ENCODE data around the gene RFK.
"Not testable (repeated sequence)": the region's sequence is repeated elsewhere in the genome, so short reads cannot be mapped to it uniquely, and the experiment has no call there.

Gene RFK

GRCh38 chr9:76394195-76394959 lies at the start of gene RFK:
Gene RFK (minus strand): TSS chr9:76394426. CDS start chr9:76394171, 255 bp downstream.
- Histone ChIP-seq H3K4me3 (peak within 1 kb of the TSS; percentile 99), H3K27ac (peak within 1 kb of the TSS; percentile 84 to 95)
- DNase-seq (ENCODE audit: low spot score) = peak; percentile 97
- TF ChIP-seq CTCF (IDR thresholded peaks at IDR 0.05) = no peak

GRCh38 chr9:76443887-76444286 lies 49.7 kb upstream of the RFK start:
- no peak overlapping the region for H3K27ac ChIP-seq
- TF ChIP-seq CTCF (IDR thresholded peaks at IDR 0.05) = no peak
- DNase-seq (ENCODE audit: low spot score) = no peak
- H3K4me3 ChIP-seq = no peak overlapping the region

- no peak for DNase-seq (ENCODE audit: low spot score)
- Histone ChIP-seq H3K4me3 (no peak overlapping the region), H3K27ac (no peak overlapping the region)
- no peak for TF ChIP-seq CTCF (IDR thresholded peaks at IDR 0.05)
Observed at GRCh38 chr9:76441551-76442322, 47.5 kb upstream of the RFK start.

DNA sequence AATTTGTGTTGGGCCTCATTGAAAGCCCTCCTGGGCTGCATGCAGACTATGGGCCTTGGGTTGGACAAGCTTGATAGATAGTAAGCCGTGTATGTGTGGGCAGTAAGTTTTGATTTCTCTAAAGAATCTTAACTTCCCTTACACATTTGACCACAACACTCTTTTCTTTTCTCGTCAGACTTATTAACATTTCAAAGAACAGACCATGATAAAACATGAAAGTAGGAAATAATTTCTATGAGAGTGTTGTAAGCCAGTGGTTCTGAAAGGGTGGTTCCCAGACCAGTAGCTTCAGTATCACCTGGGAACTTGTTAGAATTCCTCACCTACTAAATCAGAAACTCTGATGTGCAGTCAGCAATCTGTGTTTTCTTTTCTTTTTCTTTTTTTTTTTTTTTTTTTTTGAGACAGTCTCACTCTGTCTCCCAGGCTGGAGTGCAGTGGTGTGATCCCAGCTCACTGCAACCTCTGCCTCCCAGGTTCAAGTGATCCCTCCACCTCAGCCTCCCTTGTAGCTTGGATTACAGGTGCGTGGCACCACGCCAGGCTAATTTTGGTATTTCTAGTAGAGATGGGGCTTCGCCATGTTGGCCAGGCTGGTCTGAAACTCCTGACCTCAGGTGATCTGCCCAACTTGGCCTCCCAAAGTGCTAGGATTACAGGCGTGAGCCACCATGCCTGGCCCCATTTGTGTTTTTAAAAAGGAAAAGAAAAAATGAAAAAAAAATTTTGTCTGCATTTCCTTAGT lies 44.8 kb upstream of the RFK start:
- H3K27ac ChIP-seq = no peak overlapping the region
- no peak for DNase-seq (ENCODE audit: low spot score)
- H3K4me3 ChIP-seq = no peak overlapping the region
- no peak for TF ChIP-seq CTCF (IDR thresholded peaks at IDR 0.05)

DNA sequence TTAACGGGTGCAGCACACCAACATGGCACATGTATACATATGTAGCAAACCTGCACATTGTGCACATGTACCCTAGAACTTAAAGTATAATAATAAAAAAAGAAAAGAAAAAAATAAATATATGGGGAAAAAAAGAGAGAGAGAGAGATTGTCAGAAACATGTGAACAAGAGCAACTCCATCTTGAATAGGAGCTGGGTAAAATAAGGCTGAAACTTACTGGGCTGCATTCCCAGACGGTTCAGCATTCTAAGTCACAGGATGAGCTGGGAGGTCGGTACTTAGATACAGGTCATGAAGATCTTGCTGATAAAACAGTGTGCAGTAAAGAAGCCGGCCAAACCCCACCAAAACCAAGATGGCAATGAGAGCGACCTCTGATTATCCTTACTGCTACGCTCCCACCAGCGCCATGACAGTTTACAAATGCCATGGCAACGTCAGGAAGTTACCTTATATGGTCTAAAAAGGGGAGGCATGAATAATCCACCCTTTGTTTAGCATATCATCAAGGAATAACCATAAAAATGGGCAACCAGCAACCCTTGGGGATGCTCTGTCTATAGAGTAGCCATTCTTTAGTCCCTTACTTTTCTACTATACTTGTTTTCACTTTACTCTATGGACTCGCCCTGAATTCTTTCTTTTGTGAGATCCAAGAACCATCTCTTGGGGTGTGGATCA lies 42.9 kb upstream of the RFK start:
- not testable (repeated sequence) for H3K27ac ChIP-seq; DNase-seq (ENCODE audit: low spot score); H3K4me3 ChIP-seq

DNA sequence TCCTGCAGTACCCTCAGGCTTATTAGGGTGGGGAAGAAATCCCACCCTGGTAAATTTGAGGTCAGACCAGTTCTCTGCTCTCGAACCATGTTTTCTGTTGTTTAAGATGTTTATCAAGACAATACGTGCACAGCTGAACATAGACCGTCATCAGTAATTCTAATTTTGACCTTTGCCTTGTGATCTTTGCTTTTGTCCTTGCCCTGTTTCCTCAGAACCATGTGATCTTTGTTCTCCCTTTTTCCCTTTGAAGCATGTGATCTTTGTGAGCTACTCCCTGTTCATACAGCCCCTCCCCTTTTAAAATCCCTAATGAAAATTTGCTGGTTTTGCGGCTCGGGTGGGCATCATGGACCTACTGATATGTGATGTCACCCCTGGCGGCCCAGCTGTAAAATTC lies 40.7 kb upstream of the RFK start:
- H3K4me3 ChIP-seq = not testable (repeated sequence)

GRCh38 chr9:76433836-76434235 lies 39.6 kb upstream of the RFK start:
- no peak for DNase-seq (ENCODE audit: low spot score)
- H3K4me3 ChIP-seq = no peak overlapping the region
- TF ChIP-seq CTCF (IDR thresholded peaks at IDR 0.05) = no peak
- no peak overlapping the region for H3K27ac ChIP-seq

More for the DNA sequence above, 40.7 kb upstream of the RFK start:
- not testable (repeated sequence) for DNase-seq (ENCODE audit: low spot score); H3K27ac ChIP-seq
